Skeletal muscle tissue (tissue), 4 donors: ENCODE measurements around the gene PCDHGA11. TPM values are rescaled to one million over a fixed set of nuclear protein-coding genes. Genes with fewer than 3 reads are reported as not detected.
"Not testable (repeated sequence)": the region's sequence is repeated elsewhere in the genome, so short reads cannot be mapped to it uniquely, and the experiment has no call there.

Experiments used
- H3K27ac ChIP-seq: one replicate; pipeline ENCODE4 v1.7.0; 2013; ENCODE audit warnings: mild to moderate bottlenecking, low read depth, low read length, inconsistent platforms
- H3K27me3 ChIP-seq, 3 donors: one replicate each; pipeline ENCODE4 v1.7.0; 2013; ENCODE audit warnings: low read length in 3 of 3; ENCODE audit not compliant: control insufficient read depth in 3 of 3, insufficient read depth in 3 of 3
- H3K36me3 ChIP-seq, 3 donors: one replicate each; pipeline ENCODE4 v1.7.0; 2013; ENCODE audit warnings: low read length in 3 of 3; ENCODE audit not compliant: control insufficient read depth in 3 of 3, insufficient read depth in 3 of 3
- H3K4me1 ChIP-seq, 3 donors: one replicate each; pipeline ENCODE4 v1.7.0; 2013; ENCODE audit warnings: low read length in 3 of 3, mild to moderate bottlenecking in 3 of 3; ENCODE audit not compliant: control insufficient read depth in 3 of 3, insufficient read depth in 3 of 3
- H3K4me3 ChIP-seq, 3 donors: one replicate each; pipeline ENCODE4 v1.7.0; 2013; ENCODE audit warnings: low read length in 3 of 3
- H3K9ac ChIP-seq, 3 donors: one replicate each; pipeline ENCODE4 v1.7.0; 2013; ENCODE audit warnings: low read length in 3 of 3, mild to moderate bottlenecking in 3 of 3, moderate library complexity in 2 of 3, low read depth in 1 of 3
- H3K9me3 ChIP-seq, 3 donors: one replicate each; pipeline ENCODE4 v1.7.0; 2013; ENCODE audit warnings: low read length in 3 of 3; ENCODE audit not compliant: control insufficient read depth in 3 of 3
- total RNA-seq: library from RNA; depleted of rRNA; stranded (reverse); fragments of >200 nt; gene quantifications from one replicate; pipeline ENCODE4 v1.2.3, GENCODE V29; 2014
- donor health status: Osteomylitis.

The PCDHGA11 gene
- total RNA-seq, 1 donor from 2014 or later, result 6.8 TPM

GRCh38 chr5:141431286-141431685 lies 10.4 kb downstream of the PCDHGA11 start:
- Histone ChIP-seq H3K27ac (no peak overlapping the region), H3K9me3 (peaks cover 10 to 34% (median 13%) of the 10 kb centered on the region in 3 donors), H3K27me3 (no peaks in the 10 kb centered on the region), H3K9ac (peak overlapping the region in 1 of 3 donors; percentile 50), H3K4me3 (peak overlapping the region; percentile 54 to 78 (median 70)), H3K36me3 (peaks cover 7 to 13% (median 13%) of the 10 kb centered on the region in 3 donors), H3K4me1 (peaks cover 2 to 8% (median 4%) of the 10 kb centered on the region in 3 donors)

- H3K27ac ChIP-seq, H3K4me1 ChIP-seq, H3K27me3 ChIP-seq, H3K9ac ChIP-seq: not testable (repeated sequence)
- Histone ChIP-seq H3K36me3 (peaks cover 7 to 13% (median 11%) of the 10 kb centered on the region in 3 donors), H3K4me3 (peak overlapping the region; percentile 29 to 78 (median 51)), H3K9me3 (peaks cover 5 to 26% (median 10%) of the 10 kb centered on the region in 3 donors)
Observed at GRCh38 chr5:141432308-141432707, 11.5 kb downstream of the PCDHGA11 start.

- not testable (repeated sequence) for H3K27me3 ChIP-seq, H3K9ac ChIP-seq, H3K4me1 ChIP-seq, H3K27ac ChIP-seq, H3K36me3 ChIP-seq
- peak overlapping the region in 1 of 3 donors; percentile 14 for H3K4me3 ChIP-seq
- peaks cover 2 to 21% (median 6%) of the 10 kb centered on the region in 3 donors for H3K9me3 ChIP-seq
Observed at GRCh38 chr5:141432726-141433125, 11.9 kb downstream of the PCDHGA11 start.

- Histone ChIP-seq H3K36me3 (peaks cover 0 to 4% (median 3%) of the 10 kb centered on the region in 3 donors), H3K27me3 (no peaks in the 10 kb centered on the region), H3K4me1 (peaks cover 2 to 8% (median 4%) of the 10 kb centered on the region in 3 donors), H3K27ac (no peak overlapping the region), H3K4me3 (no peak overlapping the region), H3K9ac (no peak overlapping the region), H3K9me3 (peaks cover 0 to 15% (median 5%) of the 10 kb centered on the region in 3 donors)
Observed at GRCh38 chr5:141434006-141434405, 13.2 kb downstream of the PCDHGA11 start.

- Histone ChIP-seq H3K9me3 (peaks cover 3 to 10% (median 3%) of the 10 kb centered on the region in 3 donors), H3K4me1 (peaks cover 0 to 3% (median 0%) of the 10 kb centered on the region in 3 donors), H3K4me3 (no peak overlapping the region), H3K27ac (no peak overlapping the region), H3K27me3 (no peaks in the 10 kb centered on the region), H3K9ac (no peak overlapping the region), H3K36me3 (peaks cover 0 to 5% (median 0%) of the 10 kb centered on the region in 3 donors)
Observed at GRCh38 chr5:141437221-141437620, 16.4 kb downstream of the PCDHGA11 start.

GRCh38 chr5:141439411-141440141 lies 18.7 kb downstream of the PCDHGA11 start:
- H3K4me3 ChIP-seq, result no peak overlapping the region
- no peaks in the 10 kb centered on the region for H3K4me1 ChIP-seq
- no peaks in the 10 kb centered on the region for H3K27me3 ChIP-seq
- peaks cover 3 to 10% (median 3%) of the 10 kb centered on the region in 3 donors for H3K9me3 ChIP-seq
- peaks cover 0 to 5% (median 0%) of the 10 kb centered on the region in 3 donors for H3K36me3 ChIP-seq
- no peak overlapping the region for H3K9ac ChIP-seq
- H3K27ac ChIP-seq, result no peak overlapping the region

- H3K9me3 ChIP-seq, result peaks cover 3 to 10% (median 3%) of the 10 kb centered on the region in 3 donors
- H3K4me1 ChIP-seq, result no peaks in the 10 kb centered on the region
- no peak overlapping the region for H3K27ac ChIP-seq
- H3K36me3 ChIP-seq, result peaks cover 0 to 5% (median 0%) of the 10 kb centered on the region in 3 donors
- no peak overlapping the region for H3K9ac ChIP-seq
- no peaks in the 10 kb centered on the region for H3K27me3 ChIP-seq
- H3K4me3 ChIP-seq, result no peak overlapping the region
Observed at GRCh38 chr5:141440341-141440740, 19.5 kb downstream of the PCDHGA11 start.

- Histone ChIP-seq H3K4me3 (peak overlapping the region in 1 of 3 donors; percentile 1), H3K27ac (no peak overlapping the region), H3K36me3 (peaks cover 0 to 5% (median 0%) of the 10 kb centered on the region in 3 donors), H3K9me3 (peaks cover 3 to 10% (median 3%) of the 10 kb centered on the region in 3 donors), H3K27me3 (no peaks in the 10 kb centered on the region), H3K9ac (no peak overlapping the region), H3K4me1 (no peaks in the 10 kb centered on the region)
Observed at GRCh38 chr5:141441571-141442170, 20.8 kb downstream of the PCDHGA11 start.

- Histone ChIP-seq H3K27me3 (no peaks in the 10 kb centered on the region), H3K4me1 (no peaks in the 10 kb centered on the region)
Observed at GRCh38 chr5:141465351-141465750, 44.5 kb downstream of the PCDHGA11 start.

More at GRCh38 chr5:141465351-141465750, 44.5 kb downstream of the PCDHGA11 start:
- no peaks in the 10 kb centered on the region for H3K9me3 ChIP-seq
- no peaks in the 10 kb centered on the region for H3K36me3 ChIP-seq
- no peak overlapping the region for H3K4me3 ChIP-seq
- H3K27ac ChIP-seq, result no peak overlapping the region
- no peak overlapping the region for H3K9ac ChIP-seq
